LHCN-M2 (cell line): ENCODE measurements around the gene SPOP. TPM values are rescaled to one million over a fixed set of nuclear protein-coding genes. Genes with fewer than 3 reads are reported as not detected.
"Not testable (repeated sequence)": the region's sequence is repeated elsewhere in the genome, so short reads cannot be mapped to it uniquely, and the experiment has no call there.

Source experiments
- DNase-seq: peaks from one replicate; pipeline ENCODE4 v3.0.0-alpha.2; 2012; ENCODE audit warnings: low read depth
- total RNA-seq: library from RNA; depleted of rRNA; stranded (reverse); fragments of >200 nt; gene quantifications from 2 replicates; pipeline ENCODE4 v1.2.3, GENCODE V29; 2014; rRNA removed

The SPOP gene
- total RNA-seq, 1 experiment from 2014 or later: 32.7 TPM

GRCh38 chr17:49553676-49554335 lies 124.1 kb downstream of the SPOP start:
- DNase-seq: no peak

GRCh38 chr17:49552070-49552751 lies 125.7 kb downstream of the SPOP start:
- no peak for DNase-seq

- DNase-seq: no peak
Measured at GRCh38 chr17:49551221-49552069, 126.5 kb downstream of the SPOP start.

- DNase-seq: not testable (repeated sequence)
Measured at GRCh38 chr17:49550764-49551163, 127.1 kb downstream of the SPOP start.

- no peak for DNase-seq
Measured at GRCh38 chr17:49549691-49550678, 127.9 kb downstream of the SPOP start.

GRCh38 chr17:49549311-49549605 lies 128.6 kb downstream of the SPOP start:
- DNase-seq: no peak

Other genes with a start within 250 kb of the SPOP start
- gene NGFR, start 182.8 kb downstream of the SPOP start, total RNA-seq: 25.4 and 40.2 TPM in 2 replicates
- 0.06 and 0.19 TPM in 2 replicates for gene NXPH3, start 102.2 kb downstream of the SPOP start, total RNA-seq
- 73.8 and 108 TPM in 2 replicates for gene SLC35B1, start 29.9 kb upstream of the SPOP start, total RNA-seq
- 14.8 and 15.5 TPM in 2 replicates for gene FAM117A, start 86.0 kb upstream of the SPOP start, total RNA-seq
- 36.3 and 38.2 TPM in 2 replicates for gene KAT7, start 110.6 kb upstream of the SPOP start, total RNA-seq
- gene TAC4, start 170.0 kb upstream of the SPOP start, total RNA-seq: not detected in 2 replicates